Panc1 (cell line): ENCODE measurements around the gene ENO4. TPM values are rescaled to one million over a fixed set of nuclear protein-coding genes. Genes with fewer than 3 reads are reported as not detected.

Experiments
- ATAC-seq: fragments of 200-7000 bp; cut with Tn5 transposase; 2 replicates; pipeline ENCODE4 v1.9.1; 2020; ENCODE audit warnings: mild to moderate bottlenecking, moderate library complexity
- BruUV-seq: library from RNA; stranded (reverse); fragments of 400-500 nt; replicated peaks from 2 replicates; lab custom pipeline; 2021; lab: Mats Ljungman, UMichigan
- CTCF ChIA-PET: fragments of 300-600 bp; sonication (Branson Sonifier 250); formaldehyde crosslinking; loops from one replicate; lab custom pipeline; 2022; ENCODE audit warnings: antibody characterized with exemption; lab: Charles Lee
- POLR2A ChIA-PET: fragments of 300-600 bp; sonication (Branson Sonifier 250); formaldehyde crosslinking; loops from one replicate; lab custom pipeline; 2022; ENCODE audit warnings: antibody characterized with exemption; lab: Charles Lee
- DNase-seq: peaks from one replicate; pipeline ENCODE4 v3.0.0-alpha.2; 2010; ENCODE audit warnings: low read depth, low spot score
- H3K27ac ChIP-seq: 2 replicates; pipeline ENCODE4 v1.5.1; 2011; ENCODE audit warnings: mild to moderate bottlenecking, low read length, inconsistent platforms
- H3K27me3 ChIP-seq: fragments of 200-500 bp; sonication (Bioruptor generic); 2 replicates; pipeline ENCODE4 v1.6.0; 2014; ENCODE audit warnings: low read length, inconsistent platforms; ENCODE audit not compliant: control insufficient read depth, insufficient read depth
- H3K36me3 ChIP-seq: fragments of 200-500 bp; sonication (Bioruptor generic); 2 replicates; pipeline ENCODE4 v1.5.1; 2014; ENCODE audit warnings: inconsistent platforms, mild to moderate bottlenecking, low read length, moderate library complexity; ENCODE audit not compliant: control insufficient read depth, insufficient read depth
- H3K4me1 ChIP-seq: 2 replicates; pipeline ENCODE4 v1.5.1; 2011; ENCODE audit warnings: inconsistent platforms, mild to moderate bottlenecking, low read length, moderate library complexity; ENCODE audit not compliant: control insufficient read depth, insufficient read depth
- H3K4me3 ChIP-seq, 2 experiments: 2 replicates each; pipeline ENCODE4 v1.5.1; 2011 to 2012; ENCODE audit warnings: low read depth in 2 of 2, low read length in 2 of 2, mild to moderate bottlenecking in 2 of 2, inconsistent platforms in 1 of 2, moderate library complexity in 1 of 2
- H3K9me3 ChIP-seq: fragments of 200-500 bp; sonication (Bioruptor generic); 2 replicates; pipeline ENCODE4 v1.5.1; 2014; ENCODE audit warnings: low read depth, mild to moderate bottlenecking, inconsistent platforms, low read length, moderate library complexity; ENCODE audit not compliant: control insufficient read depth, insufficient read depth
- POLR2AphosphoS5 ChIP-seq: IDR thresholded peaks from 2 replicates; pipeline ENCODE4 v1.6.1; 2012; ENCODE audit warnings: mild to moderate bottlenecking, low read depth, low read length, moderate library complexity
- SIN3A ChIP-seq: IDR thresholded peaks from 2 replicates; pipeline ENCODE4 v1.6.1; 2012; ENCODE audit warnings: low read depth, mild to moderate bottlenecking, low read length, moderate library complexity, borderline replicate concordance; ENCODE audit not compliant: insufficient read depth
- TCF7L2 ChIP-seq: IDR thresholded peaks from 2 replicates; pipeline ENCODE4 v1.6.1; 2011; ENCODE audit warnings: mild to moderate bottlenecking, low read depth, low read length, inconsistent platforms
- in situ Hi-C: cut with HindIII; loops from 2 replicates; pipeline ENCODE4 v1.10.0; 2016; ENCODE audit warnings: low sequenced_read_pairs, low pct_unique_long_range_greater_than_20kb
- intact Hi-C: fragments of 100-400 bp; cut with micrococcal nuclease; formaldehyde crosslinking; loops from one replicate; pipeline ENCODE4 v1.10.0; 2022; ENCODE audit not compliant: unreplicated experiment
- total RNA-seq: library from RNA; stranded (reverse); gene quantifications from one replicate; pipeline ENCODE4 v1.2.1, GENCODE V29; 2021; ENCODE audit not compliant: unreplicated experiment
- TF ChIP-seq, protein P1 (sequence below), 2 experiments: IDR thresholded peaks; 2 replicates each; pipeline ENCODE4 v1.6.1; 2011 to 2012; ENCODE audit warnings: low read depth in 2 of 2, control low read depth in 1 of 2, low read length in 1 of 2, mild to moderate bottlenecking in 1 of 2, moderate library complexity in 1 of 2; ENCODE audit not compliant: insufficient read depth in 1 of 2
- TF ChIP-seq, protein P2 (sequence below): fragments of 450-650 bp; IDR thresholded peaks from 2 replicates; pipeline ENCODE4 v1.5.1; 2017; ENCODE audit warnings: mild to moderate bottlenecking

ENO4 gene
- total RNA-seq, 1 experiment from 2014 or later = 0.15 TPM

DNA sequence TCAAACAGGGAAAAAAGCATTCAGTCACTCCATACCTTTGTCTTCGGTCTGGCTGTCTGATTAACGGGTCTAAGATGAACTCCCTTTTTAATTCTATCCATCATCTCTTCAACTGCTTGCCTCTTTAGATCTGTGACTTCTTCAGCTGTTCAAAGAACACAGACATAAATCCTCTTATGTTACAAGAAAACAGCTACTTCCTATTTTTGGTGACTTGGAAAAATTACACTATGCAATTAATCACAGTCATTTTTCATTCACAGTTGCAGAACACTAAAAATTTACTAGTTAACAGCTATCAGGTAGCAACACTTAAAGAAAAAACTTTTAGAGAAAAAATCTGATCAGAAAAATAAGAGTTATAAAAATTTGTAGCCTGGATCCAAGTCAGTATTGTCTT is 66.0 kb downstream of the ENO4 start:
- intact Hi-C loops = no loop called here
- Histone ChIP-seq H3K4me3 (no peak overlapping the region), H3K4me1 (no peaks in the 10 kb centered on the region), H3K27me3 (no peaks in the 10 kb centered on the region), H3K36me3 (peaks cover 26% of the 10 kb centered on the region), H3K27ac (no peak overlapping the region), H3K9me3 (no peaks in the 10 kb centered on the region)
- POLR2A ChIA-PET = no interaction called here
- ATAC-seq (no peak), DNase-seq (no peak)
- in situ Hi-C loops = no loop called here
- BruUV-seq = no TSS peak
- CTCF ChIA-PET = no interaction called here
- no peak for TF ChIP-seq SIN3A
- TF ChIP-seq, protein P1, sequence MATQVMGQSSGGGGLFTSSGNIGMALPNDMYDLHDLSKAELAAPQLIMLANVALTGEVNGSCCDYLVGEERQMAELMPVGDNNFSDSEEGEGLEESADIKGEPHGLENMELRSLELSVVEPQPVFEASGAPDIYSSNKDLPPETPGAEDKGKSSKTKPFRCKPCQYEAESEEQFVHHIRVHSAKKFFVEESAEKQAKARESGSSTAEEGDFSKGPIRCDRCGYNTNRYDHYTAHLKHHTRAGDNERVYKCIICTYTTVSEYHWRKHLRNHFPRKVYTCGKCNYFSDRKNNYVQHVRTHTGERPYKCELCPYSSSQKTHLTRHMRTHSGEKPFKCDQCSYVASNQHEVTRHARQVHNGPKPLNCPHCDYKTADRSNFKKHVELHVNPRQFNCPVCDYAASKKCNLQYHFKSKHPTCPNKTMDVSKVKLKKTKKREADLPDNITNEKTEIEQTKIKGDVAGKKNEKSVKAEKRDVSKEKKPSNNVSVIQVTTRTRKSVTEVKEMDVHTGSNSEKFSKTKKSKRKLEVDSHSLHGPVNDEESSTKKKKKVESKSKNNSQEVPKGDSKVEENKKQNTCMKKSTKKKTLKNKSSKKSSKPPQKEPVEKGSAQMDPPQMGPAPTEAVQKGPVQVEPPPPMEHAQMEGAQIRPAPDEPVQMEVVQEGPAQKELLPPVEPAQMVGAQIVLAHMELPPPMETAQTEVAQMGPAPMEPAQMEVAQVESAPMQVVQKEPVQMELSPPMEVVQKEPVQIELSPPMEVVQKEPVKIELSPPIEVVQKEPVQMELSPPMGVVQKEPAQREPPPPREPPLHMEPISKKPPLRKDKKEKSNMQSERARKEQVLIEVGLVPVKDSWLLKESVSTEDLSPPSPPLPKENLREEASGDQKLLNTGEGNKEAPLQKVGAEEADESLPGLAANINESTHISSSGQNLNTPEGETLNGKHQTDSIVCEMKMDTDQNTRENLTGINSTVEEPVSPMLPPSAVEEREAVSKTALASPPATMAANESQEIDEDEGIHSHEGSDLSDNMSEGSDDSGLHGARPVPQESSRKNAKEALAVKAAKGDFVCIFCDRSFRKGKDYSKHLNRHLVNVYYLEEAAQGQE (IDR thresholded peaks at IDR 0.05; ENCODE audit: insufficient read depth in 1 of 2, low read depth in 2 of 2, low read length in 1 of 2) = no peak
- TF ChIP-seq, protein P2, sequence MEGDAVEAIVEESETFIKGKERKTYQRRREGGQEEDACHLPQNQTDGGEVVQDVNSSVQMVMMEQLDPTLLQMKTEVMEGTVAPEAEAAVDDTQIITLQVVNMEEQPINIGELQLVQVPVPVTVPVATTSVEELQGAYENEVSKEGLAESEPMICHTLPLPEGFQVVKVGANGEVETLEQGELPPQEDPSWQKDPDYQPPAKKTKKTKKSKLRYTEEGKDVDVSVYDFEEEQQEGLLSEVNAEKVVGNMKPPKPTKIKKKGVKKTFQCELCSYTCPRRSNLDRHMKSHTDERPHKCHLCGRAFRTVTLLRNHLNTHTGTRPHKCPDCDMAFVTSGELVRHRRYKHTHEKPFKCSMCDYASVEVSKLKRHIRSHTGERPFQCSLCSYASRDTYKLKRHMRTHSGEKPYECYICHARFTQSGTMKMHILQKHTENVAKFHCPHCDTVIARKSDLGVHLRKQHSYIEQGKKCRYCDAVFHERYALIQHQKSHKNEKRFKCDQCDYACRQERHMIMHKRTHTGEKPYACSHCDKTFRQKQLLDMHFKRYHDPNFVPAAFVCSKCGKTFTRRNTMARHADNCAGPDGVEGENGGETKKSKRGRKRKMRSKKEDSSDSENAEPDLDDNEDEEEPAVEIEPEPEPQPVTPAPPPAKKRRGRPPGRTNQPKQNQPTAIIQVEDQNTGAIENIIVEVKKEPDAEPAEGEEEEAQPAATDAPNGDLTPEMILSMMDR = no peak
- TF ChIP-seq POLR2AphosphoS5 = no peak
- no peak for TF ChIP-seq TCF7L2

DNA sequence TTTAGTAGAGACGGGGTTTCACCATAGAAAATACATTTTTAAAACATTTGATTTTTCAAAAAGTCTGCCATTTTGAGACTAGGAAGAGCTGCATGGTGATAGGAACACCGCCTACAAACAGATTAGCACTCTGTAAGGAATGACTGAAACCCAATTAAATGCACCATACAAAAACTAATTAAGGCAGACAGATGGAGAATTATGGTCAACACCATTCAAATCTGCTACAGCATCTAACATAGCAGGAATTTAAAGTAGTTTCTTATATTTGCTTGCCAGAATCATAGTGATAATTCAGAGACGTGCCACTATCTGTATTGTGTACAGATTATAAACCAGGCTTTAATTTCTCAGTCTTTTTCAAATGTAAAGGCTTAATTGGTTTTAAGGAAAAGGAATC is 68.2 kb downstream of the ENO4 start:
- no peak overlapping the region for H3K4me3 ChIP-seq
- DNase-seq = no peak
- no peaks in the 10 kb centered on the region for H3K9me3 ChIP-seq
- TF ChIP-seq TCF7L2 (no peak), POLR2AphosphoS5 (no peak), SIN3A (no peak)
- TF ChIP-seq, protein P2 = no peak
- TF ChIP-seq, protein P1 (IDR thresholded peaks at IDR 0.05; ENCODE audit: insufficient read depth in 1 of 2, low read depth in 2 of 2, low read length in 1 of 2) = no peak
- ChIA-PET CTCF (no interaction called here), POLR2A (interaction anchor here (0.6 kb wide), 1 partner anchor 41 kb away, joined by 4 read pairs; no protein-coding TSS in a partner anchor)
- no peaks in the 10 kb centered on the region for H3K4me1 ChIP-seq
- intact Hi-C loops (no loop called here), in situ Hi-C loops (no loop called here)
- peaks cover 25% of the 10 kb centered on the region for H3K36me3 ChIP-seq
- H3K27me3 ChIP-seq = no peaks in the 10 kb centered on the region
- no peak for ATAC-seq
- BruUV-seq = no TSS peak
- H3K27ac ChIP-seq = no peak overlapping the region
